Activated CD8-positive, alpha-beta T cell treated with anti-CD3 and anti-CD28 coated beads, Interleukin-2, amount 10 ng/mL, durations not matched to agents 7 days and 5 days (primary cell): ENCODE measurements around the gene SLC35A4. TPM values are rescaled to one million over a fixed set of nuclear protein-coding genes. Genes with fewer than 3 reads are reported as not detected.

Experiments
- ATAC-seq: fragments of 150-1000 bp; cut with Tn5 transposase; one replicate; pipeline ENCODE4 v1.10.0; 2021; ENCODE audit warnings: moderate library complexity
- CTCF ChIA-PET: fragments of 350-600 bp; sonication (Branson Sonifier 250); formaldehyde crosslinking; loops from one replicate; lab custom pipeline; 2021; ENCODE audit warnings: antibody characterized with exemption; lab: Charles Lee
- POLR2A ChIA-PET: fragments of 350-600 bp; sonication (Branson Sonifier 250); formaldehyde crosslinking; loops from one replicate; lab custom pipeline; 2021; ENCODE audit warnings: antibody characterized with exemption; lab: Charles Lee
- DNase-seq: peaks from one replicate; pipeline ENCODE4 v3.0.0-alpha.2; 2020
- H3K27ac Mint-ChIP-seq: one replicate; pipeline ENCODE4 v1.8.0; 2021; ENCODE audit warnings: mild to moderate bottlenecking, mixed read lengths
- H3K27me3 Mint-ChIP-seq: one replicate; pipeline ENCODE4 v1.8.0; 2021; ENCODE audit warnings: low read depth, mixed read lengths
- H3K36me3 Mint-ChIP-seq: one replicate; pipeline ENCODE4 v1.8.0; 2021; ENCODE audit warnings: low read depth, mixed read lengths
- H3K4me1 Mint-ChIP-seq: one replicate; pipeline ENCODE4 v1.8.0; 2021; ENCODE audit warnings: low read depth, mixed read lengths
- H3K4me3 Mint-ChIP-seq: one replicate; pipeline ENCODE4 v1.8.0; 2021; ENCODE audit warnings: mild to moderate bottlenecking, mixed read lengths
- H3K9me3 Mint-ChIP-seq: one replicate; pipeline ENCODE4 v1.8.0; 2022; ENCODE audit warnings: mixed read lengths; ENCODE audit not compliant: insufficient read depth
- microRNA-seq: library from miRNA; unstranded; fragments of <30 nt; microRNA quantifications from one replicate; pipeline ENCODE4 v1.2.0, GENCODE V29; 2022
- total RNA-seq, 2 experiments: library from RNA; stranded (reverse); gene quantifications; one replicate each; pipeline ENCODE4 v1.2.3, GENCODE V29; 2021

SLC35A4 gene
- total RNA-seq, 2 experiments from 2014 or later = 88.9 to 98.2 TPM

DNA sequence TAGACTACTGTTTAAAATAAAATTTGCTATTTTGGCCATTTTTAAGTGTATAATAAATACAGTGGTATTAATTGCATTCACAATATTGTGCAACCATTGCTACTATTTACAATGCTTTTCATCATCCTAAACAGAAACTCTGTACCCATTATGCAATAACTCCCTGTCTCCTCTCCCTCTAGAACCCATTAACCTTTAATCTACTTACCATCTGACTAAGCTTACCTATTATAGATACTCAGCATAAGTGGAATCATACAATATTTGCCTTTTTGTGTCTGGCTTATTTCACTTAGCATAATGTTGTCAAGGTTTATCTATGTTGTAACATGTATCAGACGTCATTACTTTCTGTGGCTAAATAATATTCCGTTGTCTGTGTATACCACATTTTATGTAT, 42.4 kb downstream of the SLC35A4 start:
- Mint-ChIP-seq H3K9me3 (no peaks in the 10 kb centered on the region), H3K27me3 (peaks cover 8% of the 10 kb centered on the region), H3K4me1 (peaks cover 6% of the 10 kb centered on the region), H3K27ac (no peak overlapping the region), H3K36me3 (no peaks in the 10 kb centered on the region), H3K4me3 (no peak overlapping the region)
- ATAC-seq = no peak
- CTCF ChIA-PET = no interaction called here
- POLR2A ChIA-PET = no interaction called here
- no peak for DNase-seq

DNA sequence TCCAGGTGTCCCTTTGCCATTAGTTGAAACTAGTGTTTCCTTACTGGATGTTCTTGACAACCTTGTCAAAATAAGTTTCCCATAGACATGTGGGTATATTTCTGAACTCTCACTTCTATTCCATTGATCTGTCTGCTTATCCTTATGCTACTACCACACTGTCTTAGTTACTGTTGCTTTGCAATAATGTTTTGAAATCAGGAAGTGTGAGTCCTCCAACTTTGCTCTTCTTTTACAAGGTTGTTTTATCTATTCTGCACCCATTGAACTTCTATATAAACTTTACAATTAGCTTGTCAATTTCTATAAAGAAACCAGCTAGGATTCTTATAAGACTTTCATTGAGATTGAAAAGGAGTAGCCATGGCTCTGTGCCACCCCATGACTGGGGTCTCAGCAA, 44.1 kb downstream of the SLC35A4 start:
- H3K4me1 Mint-ChIP-seq = peaks cover 11% of the 10 kb centered on the region
- DNase-seq (no peak), ATAC-seq (no peak)
- H3K4me3 Mint-ChIP-seq = no peak overlapping the region
- no peaks in the 10 kb centered on the region for H3K9me3 Mint-ChIP-seq
- peaks cover 13% of the 10 kb centered on the region for H3K27me3 Mint-ChIP-seq
- peaks cover 2% of the 10 kb centered on the region for H3K36me3 Mint-ChIP-seq
- ChIA-PET POLR2A (no interaction called here), CTCF (interaction anchor here (1.3 kb wide), 1 partner anchor 24 kb away, joined by 3 read pairs; the partner anchor contains the start of gene CD14)
- no peak overlapping the region for H3K27ac Mint-ChIP-seq

GRCh38 chr5:140609126-140609525, 44.5 kb downstream of the SLC35A4 start:
- no peak overlapping the region for H3K4me3 Mint-ChIP-seq
- ChIA-PET CTCF (interaction anchor here (1.3 kb wide), 1 partner anchor 24 kb away, joined by 3 read pairs; the partner anchor contains the start of gene CD14), POLR2A (no interaction called here)
- H3K27ac Mint-ChIP-seq = no peak overlapping the region
- no peaks in the 10 kb centered on the region for H3K9me3 Mint-ChIP-seq
- peaks cover 2% of the 10 kb centered on the region for H3K36me3 Mint-ChIP-seq
- DNase-seq (no peak), ATAC-seq (no peak)
- peaks cover 11% of the 10 kb centered on the region for H3K4me1 Mint-ChIP-seq
- peaks cover 13% of the 10 kb centered on the region for H3K27me3 Mint-ChIP-seq

GRCh38 chr5:140611020-140611521, 46.4 kb downstream of the SLC35A4 start:
- Mint-ChIP-seq H3K9me3 (no peaks in the 10 kb centered on the region), H3K27ac (no peak overlapping the region), H3K4me3 (no peak overlapping the region), H3K4me1 (peaks cover 11% of the 10 kb centered on the region), H3K27me3 (peaks cover 10% of the 10 kb centered on the region), H3K36me3 (peaks cover 2% of the 10 kb centered on the region)
- DNase-seq = no peak
- ATAC-seq = no peak
- CTCF ChIA-PET = no interaction called here
- POLR2A ChIA-PET = no interaction called here

Small RNA genes lying within 50 kb of the gene (microRNA-seq; reads per million reads assigned to microRNA genes)
- gene MIR6831 = not detected

Other genes with a start within 250 kb of the SLC35A4 start
- 10 to 100 TPM; 12.6 to 13.5 TPM for gene HBEGF, start 218.2 kb upstream of the SLC35A4 start, total RNA-seq
- gene SLC4A9, start 204.6 kb upstream of the SLC35A4 start, total RNA-seq = under 1 TPM; 0.13 to 0.16 TPM
- 100 to 1,000 TPM; 108 to 112 TPM for gene ANKHD1, start 163.0 kb upstream of the SLC35A4 start, total RNA-seq
- gene EIF4EBP3, start 17.2 kb upstream of the SLC35A4 start, total RNA-seq = 1 to 10 TPM; 7.4 to 8.6 TPM
- gene SRA1, start 7.4 kb upstream of the SLC35A4 start, total RNA-seq = 10 to 100 TPM; 42.7 to 43.4 TPM
- 10 to 100 TPM; 24.1 to 25.0 TPM for gene APBB3, start 230 bp upstream of the SLC35A4 start, total RNA-seq
- under 1 TPM; 0.42 to 0.45 TPM for gene CD14, start 68.3 kb downstream of the SLC35A4 start, total RNA-seq
- gene TMCO6, start 74.6 kb downstream of the SLC35A4 start, total RNA-seq = 10 to 100 TPM; 30.5 to 36.5 TPM
- gene NDUFA2, start 82.8 kb downstream of the SLC35A4 start, total RNA-seq = 10 to 100 TPM; 81.6 to 84.0 TPM
- 100 to 1,000 TPM in 1 of 2 experiments, 10 to 100 TPM in 1; 92.1 to 104 TPM for gene IK, start 83.0 kb downstream of the SLC35A4 start, total RNA-seq
- gene WDR55, start 100.1 kb downstream of the SLC35A4 start, total RNA-seq = 10 to 100 TPM; 40.1 to 41.1 TPM
- 1 to 10 TPM; 3.1 to 4.1 TPM for gene DND1, start 108.7 kb downstream of the SLC35A4 start, total RNA-seq
- 10 to 100 TPM; 81.6 to 87.6 TPM for gene HARS1, start 126.5 kb downstream of the SLC35A4 start, total RNA-seq
- gene HARS2, start 126.6 kb downstream of the SLC35A4 start, total RNA-seq = 10 to 100 TPM; 27.3 to 29.0 TPM
- 10 to 100 TPM; 43.3 to 47.4 TPM for gene ZMAT2, start 135.6 kb downstream of the SLC35A4 start, total RNA-seq
- gene PCDHA1, start 221.3 kb downstream of the SLC35A4 start, total RNA-seq = not detected
- gene PCDHA2, start 230.0 kb downstream of the SLC35A4 start, total RNA-seq = not detected
- not detected for gene PCDHA3, start 236.2 kb downstream of the SLC35A4 start, total RNA-seq
- not detected for gene PCDHA4, start 242.2 kb downstream of the SLC35A4 start, total RNA-seq